MM.1S (cell line): ENCODE measurements around the gene NAGPA.

ENCODE experiments used
- DNase-seq: peaks from one replicate; pipeline ENCODE4 v3.0.0-alpha.2; 2015
- H2AFZ ChIP-seq: fragments of 300-600 bp; sonication (generic); 2 replicates; pipeline ENCODE4 v1.6.0; 2016; ENCODE audit warnings: antibody characterized with exemption, low read length
- H3F3A ChIP-seq: fragments of 300-600 bp; sonication (generic); 2 replicates; pipeline ENCODE4 v1.6.1; 2016; ENCODE audit warnings: mild to moderate bottlenecking, antibody characterized with exemption, low read length, moderate library complexity, mixed read lengths; ENCODE audit not compliant: insufficient read depth
- H3K27ac ChIP-seq: fragments of 300-600 bp; sonication (generic); 2 replicates; pipeline ENCODE4 v1.5.1; 2016; ENCODE audit warnings: mild to moderate bottlenecking, low read length
- H3K27me3 ChIP-seq: fragments of 300-600 bp; sonication (generic); replicated peaks from 2 replicates; pipeline ENCODE4 v1.6.0; 2016; ENCODE audit warnings: low read length; ENCODE audit not compliant: insufficient read depth
- H3K36me3 ChIP-seq: fragments of 300-600 bp; sonication (generic); replicated peaks from 2 replicates; pipeline ENCODE4 v1.6.1; 2016; ENCODE audit warnings: mild to moderate bottlenecking, low read length, mixed read lengths; ENCODE audit not compliant: insufficient read depth
- H3K4me1 ChIP-seq: fragments of 300-600 bp; sonication (generic); 2 replicates; pipeline ENCODE4 v1.6.1; 2016; ENCODE audit warnings: low read length, mixed read lengths
- H3K4me2 ChIP-seq: fragments of 300-600 bp; sonication (generic); 2 replicates; pipeline ENCODE4 v1.6.0; 2016; ENCODE audit warnings: low read depth, low read length
- H3K4me3 ChIP-seq: fragments of 300-600 bp; sonication (generic); 2 replicates; pipeline ENCODE4 v1.5.1; 2016; ENCODE audit warnings: low read length, mixed read lengths
- H3K79me2 ChIP-seq: fragments of 300-600 bp; sonication (generic); 2 replicates; pipeline ENCODE4 v1.6.1; 2016; ENCODE audit warnings: mixed run types, low read length, mixed read lengths
- H3K9ac ChIP-seq: fragments of 300-600 bp; sonication (generic); 2 replicates; pipeline ENCODE4 v1.6.1; 2016; ENCODE audit warnings: low read length, mixed read lengths
- H3K9me2 ChIP-seq: fragments of 300-600 bp; sonication (generic); replicated peaks from 2 replicates; pipeline ENCODE4 v1.6.1; 2016; ENCODE audit warnings: mild to moderate bottlenecking, low read length, mixed read lengths; ENCODE audit not compliant: insufficient read depth
- H3K9me3 ChIP-seq: fragments of 300-600 bp; sonication (generic); replicated peaks from 2 replicates; pipeline ENCODE4 v1.6.1; 2016; ENCODE audit warnings: mild to moderate bottlenecking, low read length, mixed read lengths; ENCODE audit not compliant: insufficient read depth
- H4K20me1 ChIP-seq: fragments of 300-600 bp; sonication (generic); 2 replicates; pipeline ENCODE4 v1.6.1; 2016; ENCODE audit warnings: mild to moderate bottlenecking, low read length, moderate library complexity, mixed read lengths; ENCODE audit not compliant: insufficient read depth
- EZH2 ChIP-seq: fragments of 300-600 bp; sonication (generic); optimal IDR thresholded peaks from 2 replicates; pipeline ENCODE3; 2017; ENCODE audit warnings: low read depth, mild to moderate bottlenecking, antibody characterized with exemption, low read length, mixed read lengths
- EZH2phosphoT487 ChIP-seq: fragments of 300-600 bp; sonication (generic); IDR thresholded peaks from 2 replicates; pipeline ENCODE4 v1.6.1; 2018; ENCODE audit warnings: antibody characterized with exemption, low read length
- TF ChIP-seq, protein P1 (sequence below): fragments of 300-600 bp; sonication (generic); IDR thresholded peaks from 2 replicates; pipeline ENCODE4 v1.5.1; 2016; ENCODE audit warnings: antibody characterized with exemption, low read length, mixed read lengths

The NAGPA gene

GRCh38 chr16:5064915-5065314 lies 31.2 kb upstream of the NAGPA start:
- no peaks in the 10 kb centered on the region for H3F3A ChIP-seq
- H3K9ac ChIP-seq = no peak overlapping the region

DNA sequence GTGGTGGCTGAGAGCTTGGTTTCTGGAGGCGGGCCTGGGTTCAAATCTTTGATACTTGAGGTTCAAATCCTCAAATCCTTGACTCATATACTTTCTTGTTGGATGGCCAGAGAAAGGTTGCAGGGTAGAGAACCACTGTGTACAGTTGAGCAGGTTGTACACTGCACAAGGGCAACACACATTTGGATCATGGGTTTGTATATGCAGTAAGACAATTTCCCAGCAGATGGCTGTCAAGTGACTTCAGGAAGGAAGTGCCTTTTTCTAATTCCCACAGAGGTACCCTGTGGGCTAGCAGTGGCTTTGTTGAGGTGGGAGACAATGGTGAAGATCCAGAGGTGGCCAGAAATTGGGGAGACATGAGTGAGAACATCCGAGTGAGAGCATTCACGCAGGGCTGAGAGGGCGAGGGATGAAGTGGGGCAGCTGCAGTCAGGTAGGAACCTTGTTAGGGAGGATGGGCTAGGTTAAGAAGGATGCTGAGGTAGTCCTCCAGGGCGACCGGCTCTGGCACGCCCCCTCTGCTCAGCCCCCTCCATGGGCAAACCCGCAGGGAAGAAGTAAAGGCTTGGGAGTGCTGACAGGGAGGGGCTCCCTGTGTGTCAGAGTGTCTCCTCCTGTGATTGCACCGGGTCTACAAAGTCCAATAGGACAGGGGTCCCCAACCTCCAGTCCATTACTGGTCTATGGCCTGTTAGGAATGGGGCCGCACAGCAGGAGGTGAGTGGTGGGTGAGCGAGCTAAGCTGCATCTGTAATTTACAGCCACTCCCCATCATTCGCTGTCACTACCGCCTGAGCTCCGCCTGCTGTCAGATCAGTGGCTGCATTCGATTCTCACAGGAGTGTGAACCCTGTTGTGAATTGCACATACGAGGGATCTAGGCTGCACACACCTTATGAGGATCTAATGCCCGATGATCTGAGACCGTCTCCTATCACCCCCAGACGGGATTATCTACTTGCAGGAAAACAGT lies 29.3 kb upstream of the NAGPA start:
- Histone ChIP-seq H3K27ac (no peak overlapping the region), H3K4me2 (no peak overlapping the region), H3K9me2 (no peaks in the 10 kb centered on the region), H3K9me3 (no peaks in the 10 kb centered on the region), H3K79me2 (no peaks in the 10 kb centered on the region), H3F3A (no peaks in the 10 kb centered on the region), H3K9ac (no peak overlapping the region), H3K36me3 (no peaks in the 10 kb centered on the region), H4K20me1 (no peaks in the 10 kb centered on the region), H3K27me3 (peaks cover 70% of the 10 kb centered on the region), H3K4me3 (no peak overlapping the region), H2AFZ (no peak overlapping the region), H3K4me1 (no peaks in the 10 kb centered on the region)
- no peak for DNase-seq
- TF ChIP-seq, protein P1, sequence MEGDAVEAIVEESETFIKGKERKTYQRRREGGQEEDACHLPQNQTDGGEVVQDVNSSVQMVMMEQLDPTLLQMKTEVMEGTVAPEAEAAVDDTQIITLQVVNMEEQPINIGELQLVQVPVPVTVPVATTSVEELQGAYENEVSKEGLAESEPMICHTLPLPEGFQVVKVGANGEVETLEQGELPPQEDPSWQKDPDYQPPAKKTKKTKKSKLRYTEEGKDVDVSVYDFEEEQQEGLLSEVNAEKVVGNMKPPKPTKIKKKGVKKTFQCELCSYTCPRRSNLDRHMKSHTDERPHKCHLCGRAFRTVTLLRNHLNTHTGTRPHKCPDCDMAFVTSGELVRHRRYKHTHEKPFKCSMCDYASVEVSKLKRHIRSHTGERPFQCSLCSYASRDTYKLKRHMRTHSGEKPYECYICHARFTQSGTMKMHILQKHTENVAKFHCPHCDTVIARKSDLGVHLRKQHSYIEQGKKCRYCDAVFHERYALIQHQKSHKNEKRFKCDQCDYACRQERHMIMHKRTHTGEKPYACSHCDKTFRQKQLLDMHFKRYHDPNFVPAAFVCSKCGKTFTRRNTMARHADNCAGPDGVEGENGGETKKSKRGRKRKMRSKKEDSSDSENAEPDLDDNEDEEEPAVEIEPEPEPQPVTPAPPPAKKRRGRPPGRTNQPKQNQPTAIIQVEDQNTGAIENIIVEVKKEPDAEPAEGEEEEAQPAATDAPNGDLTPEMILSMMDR = peak; percentile 14
- TF ChIP-seq EZH2 = no peak

More at GRCh38 chr16:5064915-5065314, 31.2 kb upstream of the NAGPA start:
- DNase-seq = no peak
- TF ChIP-seq EZH2 = no peak
- no peak for TF ChIP-seq EZH2phosphoT487
- TF ChIP-seq, protein P1 = no peak
- H3K9me2 ChIP-seq = no peaks in the 10 kb centered on the region
- H4K20me1 ChIP-seq = no peaks in the 10 kb centered on the region
- no peaks in the 10 kb centered on the region for H3K9me3 ChIP-seq
- peaks cover 69% of the 10 kb centered on the region for H3K27me3 ChIP-seq
- H3K27ac ChIP-seq = no peak overlapping the region
- H2AFZ ChIP-seq = no peak overlapping the region
- H3K4me3 ChIP-seq = no peak overlapping the region
- H3K79me2 ChIP-seq = no peaks in the 10 kb centered on the region
- no peaks in the 10 kb centered on the region for H3K4me1 ChIP-seq
- H3K36me3 ChIP-seq = no peaks in the 10 kb centered on the region
- H3K4me2 ChIP-seq = no peak overlapping the region

DNA sequence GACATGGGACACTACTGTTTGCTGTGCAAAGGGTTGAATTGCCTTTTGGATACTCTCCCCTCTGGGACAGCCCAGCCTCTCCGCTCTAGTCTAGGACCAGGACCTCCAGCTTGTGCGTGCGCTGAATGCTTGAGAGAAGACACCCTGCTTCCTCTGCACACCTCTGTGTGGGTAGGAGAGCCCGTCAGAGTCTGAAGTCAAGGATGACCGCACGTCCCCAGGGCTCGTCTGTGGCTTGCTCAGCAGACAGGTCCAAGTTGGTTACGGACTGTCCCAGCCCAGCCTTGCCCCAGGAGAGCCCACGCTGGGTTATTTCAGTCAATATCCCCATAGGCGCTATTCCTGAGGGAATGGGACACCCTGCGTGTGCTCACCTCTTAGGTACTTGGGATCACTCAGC lies 28.3 kb upstream of the NAGPA start:
- H3K27me3 ChIP-seq = peaks cover 63% of the 10 kb centered on the region
- TF ChIP-seq EZH2phosphoT487 (no peak), EZH2 (no peak)
- TF ChIP-seq, protein P1 = no peak
- no peaks in the 10 kb centered on the region for H3K79me2 ChIP-seq
- no peak overlapping the region for H3K27ac ChIP-seq
- H3K4me1 ChIP-seq = no peaks in the 10 kb centered on the region
- no peaks in the 10 kb centered on the region for H3F3A ChIP-seq
- H3K9ac ChIP-seq = no peak overlapping the region
- no peaks in the 10 kb centered on the region for H4K20me1 ChIP-seq
- no peak overlapping the region for H3K4me3 ChIP-seq
- no peaks in the 10 kb centered on the region for H3K9me3 ChIP-seq
- no peak for DNase-seq
- H2AFZ ChIP-seq = no peak overlapping the region
- H3K9me2 ChIP-seq = no peaks in the 10 kb centered on the region
- no peaks in the 10 kb centered on the region for H3K36me3 ChIP-seq
- H3K4me2 ChIP-seq = no peak overlapping the region
